Activated CD4-positive, alpha-beta memory T cell treated with anti-CD3 and anti-CD28 coated beads, Interleukin-2, amount 10 ng/mL, durations not matched to agents 7 days and 5 days (primary cell): ENCODE data around the gene MGST2. TPM values are rescaled to one million over a fixed set of nuclear protein-coding genes. Genes with fewer than 3 reads are reported as not detected.

ENCODE experiments used
- CTCF ChIA-PET: fragments of 350-600 bp; sonication (Branson Sonifier 250); formaldehyde crosslinking; loops from one replicate; lab custom pipeline; 2021; ENCODE audit warnings: antibody characterized with exemption, inconsistent platforms; lab: Charles Lee
- POLR2A ChIA-PET: fragments of 350-600 bp; sonication (Branson Sonifier 250); formaldehyde crosslinking; loops from one replicate; lab custom pipeline; 2021; ENCODE audit warnings: antibody characterized with exemption; lab: Charles Lee
- DNase-seq: peaks from one replicate; pipeline ENCODE4 v3.0.0-alpha.2; 2020
- H3K27ac Mint-ChIP-seq: one replicate; pipeline ENCODE4 v1.8.0; 2021; ENCODE audit warnings: mild to moderate bottlenecking, mixed read lengths
- H3K27me3 Mint-ChIP-seq: one replicate; pipeline ENCODE4 v1.8.0; 2021; ENCODE audit warnings: mixed read lengths
- H3K36me3 Mint-ChIP-seq: one replicate; pipeline ENCODE4 v1.8.0; 2021; ENCODE audit warnings: low read depth, mixed read lengths
- H3K4me1 Mint-ChIP-seq: one replicate; pipeline ENCODE4 v1.8.0; 2021; ENCODE audit warnings: mixed read lengths
- H3K4me3 Mint-ChIP-seq: one replicate; pipeline ENCODE4 v1.8.0; 2021; ENCODE audit warnings: mild to moderate bottlenecking, mixed read lengths
- H3K9me3 Mint-ChIP-seq: one replicate; pipeline ENCODE4 v1.8.0; 2021; ENCODE audit warnings: mixed read lengths
- total RNA-seq, 2 experiments: library from RNA; stranded (reverse); gene quantifications; one replicate each; pipeline ENCODE4 v1.2.3, GENCODE V29; 2021

MGST2 gene
- total RNA-seq, 2 experiments from 2014 or later: 24.5 to 27.9 TPM

GRCh38 chr4:139725236-139725635 lies 59.6 kb downstream of the MGST2 start:
- Mint-ChIP-seq H3K36me3 (no peaks in the 10 kb centered on the region), H3K9me3 (no peaks in the 10 kb centered on the region), H3K27me3 (no peaks in the 10 kb centered on the region), H3K4me1 (no peaks in the 10 kb centered on the region), H3K27ac (no peak overlapping the region), H3K4me3 (no peak overlapping the region)
- DNase-seq: no peak
- ChIA-PET POLR2A (no interaction called here), CTCF (no interaction called here)

GRCh38 chr4:139726615-139727014 lies 61.0 kb downstream of the MGST2 start:
- CTCF ChIA-PET: interaction anchor here (0.6 kb wide), 1 partner anchor 527 kb away, joined by 3 read pairs; no protein-coding TSS in a partner anchor
- Mint-ChIP-seq H3K27ac (no peak overlapping the region), H3K4me3 (no peak overlapping the region), H3K27me3 (no peaks in the 10 kb centered on the region), H3K9me3 (no peaks in the 10 kb centered on the region), H3K36me3 (no peaks in the 10 kb centered on the region), H3K4me1 (no peaks in the 10 kb centered on the region)
- no peak for DNase-seq
- POLR2A ChIA-PET: no interaction called here

GRCh38 chr4:139728146-139728545 lies 62.5 kb downstream of the MGST2 start:
- DNase-seq: no peak
- Mint-ChIP-seq H3K27ac (no peak overlapping the region), H3K36me3 (no peaks in the 10 kb centered on the region), H3K4me3 (no peak overlapping the region), H3K9me3 (no peaks in the 10 kb centered on the region), H3K4me1 (no peaks in the 10 kb centered on the region), H3K27me3 (peaks cover 6% of the 10 kb centered on the region)
- ChIA-PET POLR2A (no interaction called here), CTCF (no interaction called here)

- no peak overlapping the region for H3K4me3 Mint-ChIP-seq
- no peak overlapping the region for H3K27ac Mint-ChIP-seq
- peaks cover 11% of the 10 kb centered on the region for H3K27me3 Mint-ChIP-seq
- DNase-seq: no peak
- H3K4me1 Mint-ChIP-seq: no peaks in the 10 kb centered on the region
- POLR2A ChIA-PET: no interaction called here
- H3K36me3 Mint-ChIP-seq: no peaks in the 10 kb centered on the region
- CTCF ChIA-PET: no interaction called here
- no peaks in the 10 kb centered on the region for H3K9me3 Mint-ChIP-seq
Observed at GRCh38 chr4:139728840-139729239, 63.2 kb downstream of the MGST2 start.

- Mint-ChIP-seq H3K27me3 (peaks cover 46% of the 10 kb centered on the region), H3K4me3 (no peak overlapping the region), H3K27ac (no peak overlapping the region), H3K36me3 (no peaks in the 10 kb centered on the region), H3K4me1 (peaks cover 12% of the 10 kb centered on the region), H3K9me3 (no peaks in the 10 kb centered on the region)
- no peak for DNase-seq
- POLR2A ChIA-PET: no interaction called here
- CTCF ChIA-PET: interaction anchor here (0.7 to 1.9 kb wide), 7 partner anchors 9 to 626 kb away, joined by 3 to 5 read pairs (median 4); no protein-coding TSS in a partner anchor
Observed at GRCh38 chr4:139732991-139733570, 67.5 kb downstream of the MGST2 start.

- H3K4me1 Mint-ChIP-seq: peaks cover 12% of the 10 kb centered on the region
- H3K27me3 Mint-ChIP-seq: peaks cover 50% of the 10 kb centered on the region
- no peak for DNase-seq
- ChIA-PET POLR2A (no interaction called here), CTCF (interaction anchor here (0.8 to 1.9 kb wide), 6 partner anchors 10 to 625 kb away, joined by 3 to 5 read pairs (median 4); no protein-coding TSS in a partner anchor)
- H3K36me3 Mint-ChIP-seq: no peaks in the 10 kb centered on the region
- no peak overlapping the region for H3K4me3 Mint-ChIP-seq
- no peak overlapping the region for H3K27ac Mint-ChIP-seq
- no peaks in the 10 kb centered on the region for H3K9me3 Mint-ChIP-seq
Observed at GRCh38 chr4:139734201-139734874, 68.7 kb downstream of the MGST2 start.

GRCh38 chr4:139734875-139735380 lies 69.3 kb downstream of the MGST2 start:
- Mint-ChIP-seq H3K4me3 (peak overlapping the region; percentile 33), H3K36me3 (no peaks in the 10 kb centered on the region), H3K27ac (no peak overlapping the region), H3K4me1 (peaks cover 12% of the 10 kb centered on the region), H3K27me3 (peaks cover 50% of the 10 kb centered on the region), H3K9me3 (no peaks in the 10 kb centered on the region)
- ChIA-PET POLR2A (no interaction called here), CTCF (interaction anchor here (0.8 to 1.9 kb wide), 6 partner anchors 10 to 625 kb away, joined by 3 to 5 read pairs (median 4); no protein-coding TSS in a partner anchor)
- DNase-seq: peak; percentile 48

- peaks cover 12% of the 10 kb centered on the region for H3K4me1 Mint-ChIP-seq
- H3K27me3 Mint-ChIP-seq: peaks cover 50% of the 10 kb centered on the region
- CTCF ChIA-PET: interaction anchor here (0.7 to 1.9 kb wide), 2 partner anchors 314 to 518 kb away, joined by 3 to 5 read pairs; no protein-coding TSS in a partner anchor
- POLR2A ChIA-PET: no interaction called here
- H3K9me3 Mint-ChIP-seq: no peaks in the 10 kb centered on the region
- H3K36me3 Mint-ChIP-seq: no peaks in the 10 kb centered on the region
- H3K4me3 Mint-ChIP-seq: peak overlapping the region; percentile 33
- no peak for DNase-seq
- H3K27ac Mint-ChIP-seq: no peak overlapping the region
Observed at GRCh38 chr4:139735381-139736273, 70.0 kb downstream of the MGST2 start.

- no peaks in the 10 kb centered on the region for H3K9me3 Mint-ChIP-seq
- no peaks in the 10 kb centered on the region for H3K36me3 Mint-ChIP-seq
- DNase-seq: no peak
- no peak overlapping the region for H3K4me3 Mint-ChIP-seq
- peaks cover 12% of the 10 kb centered on the region for H3K4me1 Mint-ChIP-seq
- ChIA-PET CTCF (interaction anchor here (0.7 kb wide), 1 partner anchor 313 kb away, joined by 3 read pairs; no protein-coding TSS in a partner anchor), POLR2A (no interaction called here)
- peaks cover 50% of the 10 kb centered on the region for H3K27me3 Mint-ChIP-seq
- no peak overlapping the region for H3K27ac Mint-ChIP-seq
Observed at GRCh38 chr4:139736274-139736660, 70.6 kb downstream of the MGST2 start.

GRCh38 chr4:139736661-139737060 lies 71.0 kb downstream of the MGST2 start:
- H3K27ac Mint-ChIP-seq: no peak overlapping the region
- no peak for DNase-seq
- H3K36me3 Mint-ChIP-seq: no peaks in the 10 kb centered on the region
- H3K9me3 Mint-ChIP-seq: no peaks in the 10 kb centered on the region
- peaks cover 50% of the 10 kb centered on the region for H3K27me3 Mint-ChIP-seq
- ChIA-PET POLR2A (no interaction called here), CTCF (interaction anchor here (0.7 kb wide), 1 partner anchor 313 kb away, joined by 3 read pairs; no protein-coding TSS in a partner anchor)
- peaks cover 12% of the 10 kb centered on the region for H3K4me1 Mint-ChIP-seq
- H3K4me3 Mint-ChIP-seq: no peak overlapping the region

- POLR2A ChIA-PET: no interaction called here
Observed at GRCh38 chr4:139738846-139739613, 73.4 kb downstream of the MGST2 start.

GRCh38 chr4:139740121-139740520 lies 74.5 kb downstream of the MGST2 start:
- H3K4me1 Mint-ChIP-seq: peaks cover 4% of the 10 kb centered on the region
- H3K9me3 Mint-ChIP-seq: no peaks in the 10 kb centered on the region
- no peaks in the 10 kb centered on the region for H3K36me3 Mint-ChIP-seq
- peaks cover 27% of the 10 kb centered on the region for H3K27me3 Mint-ChIP-seq
- no peak overlapping the region for H3K4me3 Mint-ChIP-seq
- POLR2A ChIA-PET: no interaction called here
- no peak for DNase-seq
- CTCF ChIA-PET: interaction anchor here (0.7 kb wide), 1 partner anchor 672 kb away, joined by 3 read pairs; no protein-coding TSS in a partner anchor
- no peak overlapping the region for H3K27ac Mint-ChIP-seq

More at GRCh38 chr4:139738846-139739613, 73.4 kb downstream of the MGST2 start:
- no peak for DNase-seq
- CTCF ChIA-PET: interaction anchor here (0.7 kb wide), 1 partner anchor 673 kb away, joined by 3 read pairs; no protein-coding TSS in a partner anchor
- Mint-ChIP-seq H3K4me3 (no peak overlapping the region), H3K27ac (no peak overlapping the region), H3K27me3 (peaks cover 38% of the 10 kb centered on the region), H3K4me1 (peaks cover 12% of the 10 kb centered on the region), H3K9me3 (no peaks in the 10 kb centered on the region), H3K36me3 (no peaks in the 10 kb centered on the region)
